H9 (cell line): ENCODE measurements around the gene LRRC26. TPM values are rescaled to one million over a fixed set of nuclear protein-coding genes. Genes with fewer than 3 reads are reported as not detected.

Experiments used
- DNase-seq: peaks from one replicate; pipeline ENCODE4 v3.0.0-alpha.2; 2017
- H2AFZ ChIP-seq: one replicate; pipeline ENCODE4 v1.6.1; 2013; ENCODE audit warnings: mild to moderate bottlenecking, low read length, control low read depth, moderate library complexity
- H2AK5ac ChIP-seq: 2 replicates; pipeline ENCODE4 v1.6.1; 2013; ENCODE audit warnings: low read length, control low read depth, mixed read lengths; ENCODE audit not compliant: insufficient read length
- H2BK120ac ChIP-seq: one replicate; pipeline ENCODE4 v1.6.1; 2013; ENCODE audit warnings: low read depth, mild to moderate bottlenecking, low read length, control low read depth, inconsistent platforms; ENCODE audit not compliant: poor library complexity, severe bottlenecking
- H2BK12ac ChIP-seq: 2 replicates; pipeline ENCODE4 v1.6.1; 2013; ENCODE audit warnings: low read length, control low read depth, mixed read lengths, low read depth; ENCODE audit not compliant: insufficient read length
- H2BK15ac ChIP-seq: 2 replicates; pipeline ENCODE4 v1.6.1; 2013; ENCODE audit warnings: low read depth, low read length, control low read depth
- H2BK20ac ChIP-seq: one replicate; pipeline ENCODE4 v1.6.1; 2013; ENCODE audit warnings: low read depth, mild to moderate bottlenecking, low read length, control low read depth, inconsistent platforms; ENCODE audit not compliant: poor library complexity, severe bottlenecking
- H2BK5ac ChIP-seq: 2 replicates; pipeline ENCODE4 v1.6.1; 2013; ENCODE audit warnings: low read length, control low read depth, mixed read lengths; ENCODE audit not compliant: insufficient read length
- H3K14ac ChIP-seq: 2 replicates; pipeline ENCODE4 v1.6.1; 2013; ENCODE audit warnings: low read length, control low read depth; ENCODE audit not compliant: insufficient read depth
- H3K18ac ChIP-seq: 2 replicates; pipeline ENCODE4 v1.6.1; 2013; ENCODE audit warnings: low read depth, mild to moderate bottlenecking, mixed read lengths, low read length, control low read depth; ENCODE audit not compliant: insufficient read length
- H3K23ac ChIP-seq: 2 replicates; pipeline ENCODE4 v1.6.1; 2013; ENCODE audit warnings: low read length, control low read depth, mixed read lengths, low read depth; ENCODE audit not compliant: insufficient read length
- H3K23me2 ChIP-seq: 2 replicates; pipeline ENCODE4 v1.6.1; 2013; ENCODE audit warnings: low read depth, mild to moderate bottlenecking, mixed read lengths, low read length, control low read depth; ENCODE audit not compliant: insufficient read length, poor library complexity, severe bottlenecking
- H3K27ac ChIP-seq: 2 replicates; pipeline ENCODE4 v1.5.1; 2013; ENCODE audit warnings: low read length, control low read depth, mixed read lengths, low read depth; ENCODE audit not compliant: insufficient read length
- H3K27me3 ChIP-seq: 2 replicates; pipeline ENCODE4 v1.6.1; 2013; ENCODE audit warnings: low read length, control low read depth, inconsistent platforms; ENCODE audit not compliant: insufficient read depth
- H3K4ac ChIP-seq: 2 replicates; pipeline ENCODE4 v1.6.1; 2013; ENCODE audit warnings: low read depth, mild to moderate bottlenecking, control low read depth, inconsistent platforms, low read length, moderate library complexity
- H3K4me1 ChIP-seq: 2 replicates; pipeline ENCODE4 v1.6.1; 2013; ENCODE audit warnings: low read length, control low read depth, inconsistent platforms; ENCODE audit not compliant: insufficient read depth
- H3K4me2 ChIP-seq: 2 replicates; pipeline ENCODE4 v1.6.1; 2013; ENCODE audit warnings: low read length, control low read depth, mixed read lengths; ENCODE audit not compliant: insufficient read length, insufficient read depth
- H3K56ac ChIP-seq: 2 replicates; pipeline ENCODE4 v1.6.1; 2013; ENCODE audit warnings: low read depth, mild to moderate bottlenecking, mixed read lengths, low read length, control low read depth; ENCODE audit not compliant: insufficient read length
- H3K79me1 ChIP-seq: 2 replicates; pipeline ENCODE4 v1.6.1; 2013; ENCODE audit warnings: low read depth, mild to moderate bottlenecking, moderate library complexity, low read length, control low read depth, inconsistent platforms; ENCODE audit not compliant: insufficient read depth, poor library complexity, severe bottlenecking
- H3K79me2 ChIP-seq: 2 replicates; pipeline ENCODE4 v1.6.1; 2013; ENCODE audit warnings: low read length, control low read depth, inconsistent platforms; ENCODE audit not compliant: insufficient read depth
- H3K9ac ChIP-seq: 2 replicates; pipeline ENCODE4 v1.6.1; 2013; ENCODE audit warnings: low read length, control low read depth, mixed read lengths; ENCODE audit not compliant: insufficient read length; ENCODE audit errors: extremely low read depth
- H3K9me3 ChIP-seq: one replicate; pipeline ENCODE4 v1.6.1; 2013; ENCODE audit warnings: low read depth, low read length, inconsistent platforms; ENCODE audit not compliant: control insufficient read depth
- H3T11ph ChIP-seq: one replicate; pipeline ENCODE4 v1.6.1; 2013; ENCODE audit warnings: mild to moderate bottlenecking, low read length, control low read depth, inconsistent platforms
- H4K20me1 ChIP-seq: one replicate; pipeline ENCODE4 v1.6.1; 2013; ENCODE audit not compliant: control insufficient read depth, insufficient read length, insufficient read depth
- H4K5ac ChIP-seq: 2 replicates; pipeline ENCODE4 v1.6.1; 2013; ENCODE audit warnings: low read depth, mild to moderate bottlenecking, mixed read lengths, low read length, control low read depth; ENCODE audit not compliant: insufficient read length
- H4K8ac ChIP-seq: replicated peaks from 2 replicates; pipeline ENCODE4 v1.6.1; 2013; ENCODE audit warnings: low read length, control low read depth, mixed read lengths, low read depth; ENCODE audit not compliant: insufficient read length
- H4K91ac ChIP-seq: 2 replicates; pipeline ENCODE4 v1.6.1; 2013; ENCODE audit warnings: low read depth, mild to moderate bottlenecking, moderate library complexity, mixed read lengths, low read length, control low read depth; ENCODE audit not compliant: insufficient read length
- H3K27ac Mint-ChIP-seq, 3 experiments: 2 replicates in 2 of 3; 3 replicates in 1 of 3; pipeline ENCODE4 v1.8.0; 2020 to 2021; ENCODE audit warnings: mixed read lengths in 3 of 3, mild to moderate bottlenecking in 1 of 3, moderate library complexity in 1 of 3
- H3K27me3 Mint-ChIP-seq: 2 replicates; pipeline ENCODE4 v1.8.0; 2021; ENCODE audit warnings: low read depth, mild to moderate bottlenecking, moderate library complexity, mixed read lengths
- H3K36me3 Mint-ChIP-seq, 3 experiments: 2 replicates in 2 of 3; 3 replicates in 1 of 3; pipeline ENCODE4 v1.8.0; 2020 to 2021; ENCODE audit warnings: low read depth in 3 of 3, mixed read lengths in 3 of 3; ENCODE audit not compliant: insufficient read depth in 1 of 3
- H3K4me1 Mint-ChIP-seq, 2 experiments: 2 replicates each; pipeline ENCODE4 v1.8.0; 2020; ENCODE audit warnings: mixed read lengths in 2 of 2
- H3K4me3 Mint-ChIP-seq, 2 experiments: 2 replicates in 1 of 2; 3 replicates in 1 of 2; pipeline ENCODE4 v1.8.0; 2020 to 2021; ENCODE audit warnings: mild to moderate bottlenecking in 2 of 2, mixed read lengths in 2 of 2, moderate library complexity in 1 of 2
- H3K9me3 Mint-ChIP-seq, 2 experiments: 2 replicates in 1 of 2; 3 replicates in 1 of 2; pipeline ENCODE4 v1.8.0; 2020; ENCODE audit warnings: mild to moderate bottlenecking in 2 of 2, mixed read lengths in 2 of 2, moderate library complexity in 1 of 2
- WGBS: extraction: QIAGEN DNeasy Blood & Tissue Kit; methylation state at CpG from one replicate; pipeline ENCODE4 v1.1.7; 2013; ENCODE audit warnings: missing lambda C conversion rate, low lambda C conversion rate, mixed read lengths; ENCODE audit not compliant: insufficient read length; ENCODE audit errors: extremely low coverage; 5-methylcytosine and 5-hydroxymethylcytosine counted together
- total RNA-seq: library from RNA; stranded (reverse); gene quantifications from 2 replicates; pipeline ENCODE4 v1.2.1, GENCODE V29; 2021
- TF ChIP-seq, protein P1 (sequence below): fragments of 200-600 bp; sonication (generic); conservative IDR thresholded peaks from 3 replicates; pipeline ENCODE4 v1.8.0; 2021; ENCODE audit warnings: antibody characterized with exemption, mild to moderate bottlenecking

The LRRC26 gene
- total RNA-seq, 1 experiment from 2014 or later, result 0.96 TPM

GRCh38 chr9:137186385-137186784 is 16.5 kb upstream of the LRRC26 start:
- Histone ChIP-seq H2BK12ac (no peak overlapping the region), H3K23me2 (peaks cover 13% of the 10 kb centered on the region), H3K4me1 (peaks cover 5% of the 10 kb centered on the region; the same call in 1 of the 2 replicates), H2BK120ac (no peak overlapping the region), H3K14ac (no peak overlapping the region), H3K27ac (no peak overlapping the region), H3T11ph (no peak overlapping the region), H2BK20ac (no peak overlapping the region), H3K4me2 (peak overlapping the region; percentile 82), H3K9me3 (no peaks in the 10 kb centered on the region), H3K9ac (no peak overlapping the region), H4K8ac (no peak overlapping the region), H4K20me1 (peaks cover 2% of the 10 kb centered on the region), H2AK5ac (no peak overlapping the region), H3K79me1 (peaks cover 6% of the 10 kb centered on the region), H3K23ac (no peak overlapping the region), H2BK15ac (no peak overlapping the region), H3K56ac (no peak overlapping the region), H3K27me3 (no peaks in the 10 kb centered on the region), H3K4ac (no peak overlapping the region), H3K79me2 (peaks cover 10% of the 10 kb centered on the region; the same call in 1 of the 2 replicates), H4K5ac (no peak overlapping the region), H3K18ac (no peak overlapping the region), H2AFZ (no peak overlapping the region), H4K91ac (no peak overlapping the region), H2BK5ac (no peak overlapping the region)
- no peaks in the 10 kb centered on the region for H3K9me3 Mint-ChIP-seq
- TF ChIP-seq, protein P1, sequence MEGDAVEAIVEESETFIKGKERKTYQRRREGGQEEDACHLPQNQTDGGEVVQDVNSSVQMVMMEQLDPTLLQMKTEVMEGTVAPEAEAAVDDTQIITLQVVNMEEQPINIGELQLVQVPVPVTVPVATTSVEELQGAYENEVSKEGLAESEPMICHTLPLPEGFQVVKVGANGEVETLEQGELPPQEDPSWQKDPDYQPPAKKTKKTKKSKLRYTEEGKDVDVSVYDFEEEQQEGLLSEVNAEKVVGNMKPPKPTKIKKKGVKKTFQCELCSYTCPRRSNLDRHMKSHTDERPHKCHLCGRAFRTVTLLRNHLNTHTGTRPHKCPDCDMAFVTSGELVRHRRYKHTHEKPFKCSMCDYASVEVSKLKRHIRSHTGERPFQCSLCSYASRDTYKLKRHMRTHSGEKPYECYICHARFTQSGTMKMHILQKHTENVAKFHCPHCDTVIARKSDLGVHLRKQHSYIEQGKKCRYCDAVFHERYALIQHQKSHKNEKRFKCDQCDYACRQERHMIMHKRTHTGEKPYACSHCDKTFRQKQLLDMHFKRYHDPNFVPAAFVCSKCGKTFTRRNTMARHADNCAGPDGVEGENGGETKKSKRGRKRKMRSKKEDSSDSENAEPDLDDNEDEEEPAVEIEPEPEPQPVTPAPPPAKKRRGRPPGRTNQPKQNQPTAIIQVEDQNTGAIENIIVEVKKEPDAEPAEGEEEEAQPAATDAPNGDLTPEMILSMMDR, result no peak
- H3K4me3 Mint-ChIP-seq, result peak overlapping the region; percentile 90 to 97
- H3K4me1 Mint-ChIP-seq, result peaks cover 17 to 22% of the 10 kb centered on the region in 2 experiments
- H3K36me3 Mint-ChIP-seq, result peaks cover 10 to 63% (median 53%) of the 10 kb centered on the region in 3 experiments; a peak in 6 of 7 replicates
- no peaks in the 10 kb centered on the region for H3K27me3 Mint-ChIP-seq
- H3K27ac Mint-ChIP-seq, result no peak overlapping the region
- WGBS, result no CpG with 5 or more reads among the region's 6 CpGs
- no peak for DNase-seq
